ENCODE measurements around the gene MID1.

DNA sequence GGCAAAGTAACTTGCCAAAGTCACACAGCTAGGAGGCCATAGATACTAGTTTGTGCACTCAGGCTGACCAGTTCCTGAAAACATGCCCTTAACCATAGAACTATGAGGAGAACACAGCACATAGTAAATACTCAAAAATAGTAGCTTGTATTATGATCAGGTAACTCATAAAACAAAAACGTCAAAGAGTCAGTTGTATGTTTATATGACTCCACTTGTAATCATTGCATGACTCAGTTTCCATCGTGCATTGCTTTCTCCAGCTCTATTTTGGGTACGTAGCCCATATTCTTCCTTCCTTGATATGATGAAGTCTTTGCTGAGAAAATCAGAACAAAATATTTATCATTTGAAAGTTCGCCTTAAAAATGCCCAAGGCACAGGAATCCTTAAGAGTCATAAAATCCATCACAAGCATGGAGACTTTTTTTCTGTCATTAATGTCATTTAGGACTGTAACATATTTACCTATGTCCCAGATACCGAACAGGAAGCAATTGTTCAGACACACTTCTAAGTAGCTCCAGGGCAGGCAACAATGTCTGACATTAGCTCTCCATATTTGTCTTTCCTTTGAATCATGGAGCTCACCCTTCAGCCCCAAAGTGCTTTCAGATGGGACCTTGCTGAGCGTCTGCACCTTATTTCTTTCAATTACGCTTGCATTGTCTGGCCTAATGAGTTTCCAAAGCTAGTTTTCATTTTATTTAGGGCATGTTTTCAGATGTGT, 11.2 kb upstream of the MID1 start:
- TF ChIP-seq, protein P1, sequence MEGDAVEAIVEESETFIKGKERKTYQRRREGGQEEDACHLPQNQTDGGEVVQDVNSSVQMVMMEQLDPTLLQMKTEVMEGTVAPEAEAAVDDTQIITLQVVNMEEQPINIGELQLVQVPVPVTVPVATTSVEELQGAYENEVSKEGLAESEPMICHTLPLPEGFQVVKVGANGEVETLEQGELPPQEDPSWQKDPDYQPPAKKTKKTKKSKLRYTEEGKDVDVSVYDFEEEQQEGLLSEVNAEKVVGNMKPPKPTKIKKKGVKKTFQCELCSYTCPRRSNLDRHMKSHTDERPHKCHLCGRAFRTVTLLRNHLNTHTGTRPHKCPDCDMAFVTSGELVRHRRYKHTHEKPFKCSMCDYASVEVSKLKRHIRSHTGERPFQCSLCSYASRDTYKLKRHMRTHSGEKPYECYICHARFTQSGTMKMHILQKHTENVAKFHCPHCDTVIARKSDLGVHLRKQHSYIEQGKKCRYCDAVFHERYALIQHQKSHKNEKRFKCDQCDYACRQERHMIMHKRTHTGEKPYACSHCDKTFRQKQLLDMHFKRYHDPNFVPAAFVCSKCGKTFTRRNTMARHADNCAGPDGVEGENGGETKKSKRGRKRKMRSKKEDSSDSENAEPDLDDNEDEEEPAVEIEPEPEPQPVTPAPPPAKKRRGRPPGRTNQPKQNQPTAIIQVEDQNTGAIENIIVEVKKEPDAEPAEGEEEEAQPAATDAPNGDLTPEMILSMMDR (IDR thresholded peaks at IDR 0.05; ENCODE audit: borderline replicate concordance, extremely low read depth, low read length, poor library complexity, severe bottlenecking): no peak
- TF ChIP-seq EZH2 (IDR thresholded peaks at IDR 0.05; ENCODE audit: borderline replicate concordance, low read depth, low read length, severe bottlenecking): no peak
